Nucleus accumbens (tissue), 56 donors: ENCODE data around the gene PITPNC1.
"Not testable (repeated sequence)": the region's sequence is repeated elsewhere in the genome, so short reads cannot be mapped to it uniquely, and the experiment has no call there.

Experiments
- DNase-seq, 56 donors: peaks; one replicate each; lab custom pipeline; 2025; lab: John Stamatoyannopoulos, UW

PITPNC1 gene

DNA sequence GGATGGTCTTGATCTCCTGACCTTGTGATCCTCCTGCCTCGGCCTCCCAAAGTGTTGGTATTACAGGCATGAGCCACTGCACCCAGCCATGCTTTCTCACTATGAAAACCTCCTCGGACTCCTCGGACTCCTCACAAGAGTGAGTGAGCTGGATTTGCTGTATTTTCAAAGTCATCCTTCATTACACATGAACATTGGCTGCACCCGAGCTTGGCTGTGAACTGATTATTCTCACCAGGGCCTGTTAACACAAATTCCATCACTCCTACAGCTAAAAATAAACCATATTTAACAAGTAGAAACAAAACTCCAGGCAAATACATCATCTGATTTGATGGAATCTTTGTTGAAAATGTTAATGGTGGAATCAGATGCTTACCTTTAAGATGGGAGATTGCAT is 50.3 kb downstream of the PITPNC1 start:
- no peak for DNase-seq

DNA sequence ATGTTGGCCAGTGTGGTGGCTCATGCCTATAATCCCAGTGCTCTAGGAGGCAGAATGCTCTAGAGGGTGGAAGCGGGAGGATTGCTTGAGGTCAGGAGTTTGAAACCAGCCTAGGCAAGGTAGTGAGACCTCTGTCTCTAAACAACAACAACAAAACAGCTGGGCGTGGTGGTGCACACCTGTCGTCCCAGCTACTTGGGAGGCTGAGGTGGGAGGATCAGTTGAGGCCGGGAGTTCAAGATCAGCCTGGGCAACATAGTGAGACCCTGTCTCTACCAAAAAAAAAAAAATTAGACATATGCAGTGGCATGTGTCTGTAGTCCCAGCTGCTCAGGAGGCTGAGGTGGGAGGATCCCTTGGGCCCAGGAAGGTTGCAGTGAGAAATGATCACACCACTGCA is 53.4 kb downstream of the PITPNC1 start:
- not testable (repeated sequence) for DNase-seq

DNA sequence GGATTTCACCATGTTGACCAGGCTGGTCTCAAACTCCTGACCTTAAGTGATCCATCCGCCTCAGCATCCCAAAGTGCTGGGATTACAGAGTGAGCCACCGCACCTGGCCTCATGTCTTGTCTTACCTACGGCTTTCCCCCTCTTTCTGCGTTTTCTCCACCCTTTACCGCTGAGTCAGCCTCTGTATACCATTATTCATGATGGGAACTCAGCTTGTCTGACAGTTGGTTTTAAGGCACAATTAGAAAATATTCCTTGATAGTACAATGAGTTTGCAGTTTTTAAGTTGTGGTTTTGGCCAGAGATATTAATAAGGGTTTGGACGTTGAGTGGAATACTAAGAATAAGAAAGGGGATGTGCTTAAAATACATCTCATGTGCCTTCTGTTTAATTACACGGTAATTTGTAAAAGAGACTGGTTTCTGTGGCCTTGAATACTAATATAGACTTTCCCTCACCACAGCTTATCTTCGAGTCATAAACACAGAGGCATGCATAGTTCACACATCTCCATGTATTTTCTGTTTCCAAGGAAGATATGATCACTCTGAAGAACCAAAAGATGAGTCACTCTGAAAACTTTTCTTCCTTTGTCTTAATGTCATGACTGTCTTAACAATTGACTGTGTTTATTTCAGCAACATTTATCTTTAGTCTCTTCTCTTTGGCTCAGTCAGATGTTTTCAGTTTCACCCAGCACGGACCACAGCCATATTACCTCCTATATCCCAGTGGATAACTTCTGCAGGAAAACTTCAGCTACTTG is 54.4 kb downstream of the PITPNC1 start:
- no peak for DNase-seq

DNA sequence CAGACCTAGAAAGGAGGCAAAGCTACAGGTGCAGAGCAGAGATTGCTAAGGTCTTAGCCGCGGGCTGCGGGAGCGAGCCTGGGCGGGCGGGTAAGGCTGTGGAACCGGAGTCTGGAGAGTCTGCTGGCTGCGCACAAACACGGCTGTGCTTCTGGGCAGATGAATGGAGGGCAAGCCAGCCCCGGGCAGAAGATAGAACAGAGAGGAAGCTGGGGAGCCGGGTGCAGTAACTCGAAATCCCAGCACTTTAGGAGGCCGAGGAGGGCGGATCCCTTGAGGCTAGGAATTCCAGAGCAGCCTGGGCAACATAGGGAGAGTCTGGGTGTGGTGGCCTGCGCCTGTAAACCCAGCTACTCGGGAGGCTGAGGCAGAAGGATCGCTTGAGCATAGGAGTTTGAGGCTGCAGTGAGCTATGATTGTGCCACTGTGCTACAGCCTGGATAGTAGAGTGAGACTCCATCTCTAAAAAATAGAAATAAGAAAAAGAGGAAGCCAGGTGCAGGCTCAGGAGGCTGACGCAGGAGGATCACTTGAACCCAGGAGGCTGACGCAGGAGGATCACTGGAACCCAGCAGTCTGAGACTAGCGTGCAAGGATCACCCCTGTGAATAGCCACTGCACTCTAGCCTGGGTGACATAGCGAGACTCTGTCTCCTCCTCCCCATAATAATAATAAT is 56.3 kb downstream of the PITPNC1 start:
- no peak for DNase-seq

DNA sequence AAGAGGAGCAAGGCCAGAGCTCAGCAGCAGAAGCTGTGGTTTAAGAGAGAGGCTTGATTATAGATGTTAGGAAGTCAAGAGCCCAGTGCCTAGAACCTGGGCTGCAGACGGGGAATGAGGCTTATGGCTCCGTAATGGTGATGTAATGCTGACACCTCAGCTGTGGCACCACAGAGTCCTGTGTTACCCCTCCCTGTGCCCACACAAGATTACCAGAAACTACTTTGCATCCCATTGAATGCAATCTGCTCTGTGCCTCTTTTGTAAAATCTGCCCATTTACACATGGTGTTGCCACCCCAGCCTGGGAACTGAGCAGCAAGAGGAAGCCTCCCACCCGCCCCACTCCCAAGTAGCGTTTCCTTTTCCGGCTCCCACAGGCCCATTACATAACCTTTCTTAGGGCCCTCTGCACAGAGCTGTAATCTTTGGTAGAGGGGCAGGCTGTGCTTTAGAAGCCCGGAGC is 57.0 kb downstream of the PITPNC1 start:
- peak in 5 of 56 donors; percentile 1 to 30 (median 6) for DNase-seq

DNA sequence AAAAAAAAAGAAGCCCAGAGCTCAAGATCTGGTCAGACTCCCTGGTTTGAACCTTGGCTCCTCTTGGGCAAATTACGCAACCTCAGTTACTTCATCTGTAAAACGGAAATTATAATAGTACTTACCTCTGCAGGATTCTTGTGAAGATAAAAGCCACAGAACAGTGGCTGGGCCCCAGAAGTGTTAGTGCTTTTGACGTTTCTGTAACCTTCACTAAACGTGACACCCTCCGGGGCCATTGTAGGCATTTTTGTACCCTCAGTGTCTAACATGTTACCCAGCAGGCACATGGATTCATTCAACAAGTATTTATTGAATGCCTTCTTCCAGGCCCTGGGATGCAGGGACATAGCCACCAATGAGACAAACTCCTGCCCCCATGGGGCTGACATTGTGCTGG is 58.0 kb downstream of the PITPNC1 start:
- DNase-seq = no peak

DNA sequence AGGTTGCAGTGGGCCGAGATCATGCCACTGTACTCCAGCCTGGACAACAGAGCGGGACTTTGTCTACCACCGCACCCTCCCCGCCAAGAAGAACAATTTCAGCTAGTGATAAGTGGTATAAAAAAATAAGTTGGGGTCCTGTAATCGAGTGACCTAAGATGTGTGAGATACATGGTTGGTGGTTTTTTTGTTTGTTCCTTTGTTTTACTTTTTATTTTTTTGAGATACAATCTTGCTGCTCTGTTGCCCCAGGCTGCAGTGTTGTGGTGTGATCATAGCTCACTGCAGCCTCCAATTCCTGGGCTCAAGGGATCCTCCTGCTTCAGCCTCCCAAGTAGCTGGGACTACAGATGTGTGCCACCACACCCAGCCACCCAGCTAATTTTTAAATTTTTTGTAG is 58.7 kb downstream of the PITPNC1 start:
- no peak for DNase-seq

DNA sequence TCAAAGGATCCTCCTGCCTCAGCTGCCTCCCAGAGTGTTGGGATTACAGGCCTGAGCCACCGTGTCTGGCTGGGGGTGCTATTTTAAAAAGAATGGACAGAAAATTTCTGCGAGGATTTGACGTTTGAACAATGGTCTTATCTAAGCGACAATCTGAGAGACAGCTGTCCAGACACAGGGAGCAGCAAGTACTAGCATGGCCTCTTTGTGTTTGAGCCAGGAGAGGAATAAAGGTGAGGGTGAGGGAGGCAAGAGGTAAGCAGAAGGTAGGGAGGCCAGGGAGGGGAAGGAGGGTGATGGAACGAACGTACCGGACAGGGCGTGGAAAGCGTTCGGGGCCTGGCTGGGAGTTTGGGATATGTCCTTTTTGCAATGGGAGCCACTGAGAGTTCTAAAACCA is 59.2 kb downstream of the PITPNC1 start:
- DNase-seq = no peak

DNA sequence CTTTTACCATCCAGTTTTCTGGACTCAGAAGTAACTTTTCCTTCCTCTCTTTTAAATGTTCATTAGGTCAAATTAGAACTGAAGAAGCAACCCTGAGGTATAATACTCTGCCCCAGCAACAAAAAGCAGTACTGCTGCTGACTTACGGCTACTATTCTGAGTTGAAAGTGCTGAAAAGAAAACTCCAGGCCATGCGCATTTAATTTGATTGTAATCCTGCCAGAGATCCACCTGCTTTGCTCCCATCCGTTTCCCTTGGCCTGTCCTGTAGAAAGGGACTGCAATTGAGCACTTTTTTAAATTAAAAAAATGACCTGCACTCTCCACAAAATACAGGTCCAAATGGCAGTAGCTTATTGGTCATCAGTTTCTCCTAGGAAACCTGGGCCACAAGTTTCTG is 61.6 kb downstream of the PITPNC1 start:
- DNase-seq = no peak

DNA sequence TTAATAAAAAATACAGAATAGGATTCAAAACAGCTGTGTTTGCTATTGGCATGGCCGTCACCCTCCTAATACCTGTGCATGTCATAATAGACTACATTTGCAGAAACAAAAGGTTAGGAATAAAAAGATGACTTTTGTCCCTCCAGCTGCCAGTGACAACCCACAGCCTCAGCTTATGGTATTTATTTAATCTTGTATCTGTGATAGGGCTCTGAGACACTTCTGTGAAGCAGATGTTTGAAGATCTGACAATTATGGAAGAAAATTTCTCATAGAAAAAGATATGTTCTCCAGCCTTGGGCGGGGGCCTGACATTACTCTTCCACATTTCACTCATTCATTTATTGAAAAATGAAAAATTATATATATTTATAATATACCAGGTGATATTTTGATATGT is 62.2 kb downstream of the PITPNC1 start:
- no peak for DNase-seq

DNA sequence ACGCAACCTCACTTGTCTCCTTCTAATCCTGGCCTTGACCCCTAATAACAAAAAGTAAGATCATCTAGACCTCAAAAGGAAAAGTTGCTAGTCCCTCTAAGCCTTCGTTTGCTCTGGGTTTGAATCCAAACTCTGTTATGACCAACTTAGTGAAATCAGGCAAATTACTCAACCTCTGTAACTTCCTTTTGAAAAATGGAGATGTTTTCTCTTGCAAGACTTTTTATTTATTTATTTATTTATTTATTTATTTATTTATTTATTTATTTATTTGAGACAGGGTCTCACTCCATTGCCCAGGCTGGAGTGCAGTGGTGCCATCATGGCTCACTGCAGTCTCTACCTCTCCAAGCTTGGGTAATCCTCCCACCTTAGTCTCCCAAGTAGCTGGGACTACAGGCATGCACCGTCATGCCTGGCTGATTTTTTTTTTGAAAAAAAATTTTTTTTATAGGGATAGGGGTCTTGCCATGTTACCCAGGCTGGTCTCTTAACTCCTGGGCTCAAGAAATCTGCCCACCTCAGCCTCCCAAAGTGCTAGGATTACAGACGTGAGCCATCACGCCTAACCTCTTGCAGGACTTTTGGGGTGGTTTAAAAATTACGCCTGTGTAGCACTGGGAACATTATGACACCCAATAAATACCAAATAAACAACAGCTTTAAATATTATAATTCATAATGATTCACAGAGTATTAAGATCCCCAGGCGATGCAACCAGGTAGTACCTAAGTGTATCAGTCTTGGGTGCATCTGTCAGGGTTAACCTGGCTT is 63.4 kb downstream of the PITPNC1 start:
- DNase-seq = no peak

DNA sequence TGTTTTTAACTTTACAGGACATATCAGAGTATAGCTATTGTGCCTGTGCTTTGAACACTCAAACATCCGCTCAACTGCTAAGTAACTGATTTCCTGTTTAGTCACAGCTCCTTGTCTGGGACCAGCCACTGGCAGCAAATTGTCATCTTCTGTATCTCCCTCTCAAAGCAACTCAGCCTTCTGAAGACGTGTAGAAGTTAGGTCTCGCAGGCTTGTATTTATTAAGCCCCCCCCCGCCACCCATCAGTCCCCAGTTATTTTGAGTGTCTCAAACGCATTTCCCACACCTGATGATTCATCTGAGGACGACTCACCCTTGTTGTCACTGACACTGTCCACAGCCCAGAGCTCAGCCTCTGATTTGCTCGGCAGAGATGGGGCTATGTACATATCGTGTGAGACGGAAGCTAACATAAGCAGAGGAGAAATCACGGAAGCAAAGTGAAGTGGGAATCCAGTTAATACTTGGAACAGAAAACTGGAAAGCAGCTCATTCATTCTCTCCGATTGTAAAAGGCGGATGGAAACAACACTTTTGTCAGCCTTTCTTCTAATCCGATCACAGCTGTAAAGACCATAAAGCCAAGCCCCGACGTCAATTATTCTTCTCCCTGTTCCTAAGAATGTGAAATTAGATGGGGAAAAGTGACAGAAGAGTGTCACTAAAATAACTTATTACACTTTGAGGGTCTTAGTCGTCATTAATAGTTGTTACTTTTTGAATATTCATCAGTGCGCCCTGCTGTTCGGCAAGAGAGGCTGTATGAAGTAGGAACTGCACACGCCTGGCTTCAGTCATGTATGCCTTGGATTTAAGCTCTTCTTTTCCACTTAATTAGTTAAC is 64.2 kb downstream of the PITPNC1 start:
- peak in 2 of 56 donors; percentile 15 to 55 for DNase-seq

DNA sequence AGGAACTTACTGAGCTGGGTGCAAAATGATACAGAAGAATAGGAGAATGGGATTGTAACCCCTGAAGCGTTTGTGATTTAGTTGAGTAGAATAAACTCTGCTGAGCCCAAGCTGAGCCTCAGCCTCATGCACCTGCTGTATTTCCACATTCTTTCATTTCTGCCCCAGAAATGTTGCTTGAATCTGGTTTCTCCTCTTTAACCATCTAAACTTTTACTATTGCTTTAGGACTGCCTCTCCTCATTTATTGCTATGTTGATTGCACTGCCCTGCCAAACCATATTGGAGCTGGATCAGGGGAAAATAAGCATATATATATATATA is 64.8 kb downstream of the PITPNC1 start:
- DNase-seq = no peak

DNA sequence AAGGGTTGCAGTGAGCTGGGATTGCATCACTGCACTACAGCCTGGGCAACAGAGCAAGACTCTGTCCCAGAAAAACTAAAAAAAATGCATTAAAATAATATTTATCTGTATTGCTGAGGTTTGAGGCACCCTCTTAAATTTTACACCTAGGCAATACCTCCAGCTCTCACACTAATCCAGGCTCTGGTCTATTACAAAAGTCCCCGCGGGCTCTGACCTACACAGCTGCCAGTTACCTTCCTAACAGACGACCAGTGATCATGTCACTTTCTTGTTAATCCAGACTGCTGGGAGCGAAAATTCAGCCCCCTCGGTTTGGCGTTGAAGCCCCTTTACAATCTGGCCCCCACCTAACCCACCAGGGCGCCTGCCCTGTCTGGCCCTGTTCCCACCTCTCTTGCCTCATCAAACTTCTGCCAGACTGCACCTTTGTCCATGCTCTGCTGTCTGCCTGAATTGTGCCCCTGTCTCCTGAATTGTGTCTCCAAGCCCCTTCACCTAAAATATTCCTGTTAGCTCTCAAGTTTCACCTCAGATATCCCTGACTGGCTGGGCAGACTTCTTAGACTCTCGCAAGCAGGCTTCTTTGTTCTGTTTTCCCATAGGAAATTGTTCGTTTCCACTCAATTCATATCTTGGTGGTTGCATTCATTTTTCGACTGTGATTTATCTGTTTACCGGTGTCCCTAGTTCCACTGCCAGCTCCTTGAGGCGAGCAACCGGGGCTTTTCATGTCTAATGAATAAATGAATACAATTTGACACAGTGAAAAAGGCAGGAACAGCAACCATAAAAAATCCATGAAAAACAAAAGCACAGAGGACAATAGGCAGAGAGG is 65.9 kb downstream of the PITPNC1 start:
- no peak for DNase-seq

DNA sequence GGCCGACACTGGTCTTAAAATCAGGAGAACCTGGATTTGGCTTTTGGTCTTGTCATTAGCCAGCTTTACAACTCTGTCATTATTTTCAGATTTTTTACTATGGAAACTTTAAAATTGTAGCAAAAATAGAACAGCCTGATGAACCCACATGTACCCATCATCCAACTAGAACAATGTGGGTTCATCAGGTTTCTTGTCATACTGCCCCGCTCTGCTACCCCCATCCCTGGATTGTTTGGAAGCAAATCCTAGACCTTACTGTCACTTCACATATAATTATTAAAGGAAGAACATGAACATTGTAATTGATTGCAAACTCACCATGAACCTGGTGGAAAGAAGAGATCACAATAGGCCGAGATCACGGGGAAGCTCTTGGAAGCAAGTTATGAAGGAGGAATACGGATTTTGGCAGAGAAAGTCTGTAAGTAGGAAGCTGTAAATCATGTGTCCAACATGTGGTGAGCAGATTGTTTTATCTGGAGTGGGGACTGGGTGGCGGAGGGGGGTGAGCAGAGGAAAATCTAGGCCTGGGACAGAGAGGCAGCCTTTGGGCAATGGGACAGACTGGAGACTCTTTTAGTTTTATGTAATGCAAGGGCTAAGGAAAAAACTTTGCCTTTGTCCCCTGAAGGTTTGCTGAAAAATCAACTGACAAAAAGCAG is 67.0 kb downstream of the PITPNC1 start:
- DNase-seq = no peak

DNA sequence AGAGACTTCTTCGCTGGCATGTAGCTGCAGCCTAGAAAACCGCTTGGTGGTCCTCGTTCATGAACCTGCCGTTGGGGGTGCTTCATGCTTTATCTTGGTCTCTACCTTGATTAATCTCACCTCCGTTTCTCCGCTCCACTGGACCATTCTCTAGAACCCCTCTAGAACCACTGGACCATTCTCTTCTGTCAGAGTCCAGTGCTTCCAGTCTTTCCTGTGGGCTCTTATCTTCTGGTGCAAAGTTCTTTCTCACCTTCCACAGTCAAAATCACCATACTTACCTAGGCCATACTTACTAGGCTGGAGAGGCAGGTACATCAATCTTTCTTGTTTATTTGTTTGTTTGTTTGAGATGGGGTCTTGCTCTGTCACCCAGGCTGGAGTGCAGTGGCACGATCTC is 71.4 kb downstream of the PITPNC1 start:
- DNase-seq = no peak

DNA sequence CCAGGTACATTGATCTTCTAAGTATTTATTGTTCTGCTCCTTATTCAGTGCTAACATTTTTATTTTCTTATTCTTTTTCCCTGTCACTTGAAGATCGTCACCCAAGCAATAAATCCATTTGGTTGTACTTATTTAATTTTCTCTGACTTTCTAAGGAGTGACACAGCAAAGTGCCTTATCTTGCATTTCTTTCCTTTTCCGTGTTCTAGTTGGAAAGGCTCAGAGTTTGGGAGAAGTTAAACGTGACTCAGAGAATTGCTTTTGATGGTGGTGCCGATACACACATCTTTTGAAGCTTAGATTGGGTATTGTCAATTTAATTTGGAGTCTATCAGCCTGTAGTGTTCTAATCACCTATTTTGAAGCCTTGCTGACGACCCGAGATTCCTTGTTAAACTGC is 72.0 kb downstream of the PITPNC1 start:
- DNase-seq = no peak

DNA sequence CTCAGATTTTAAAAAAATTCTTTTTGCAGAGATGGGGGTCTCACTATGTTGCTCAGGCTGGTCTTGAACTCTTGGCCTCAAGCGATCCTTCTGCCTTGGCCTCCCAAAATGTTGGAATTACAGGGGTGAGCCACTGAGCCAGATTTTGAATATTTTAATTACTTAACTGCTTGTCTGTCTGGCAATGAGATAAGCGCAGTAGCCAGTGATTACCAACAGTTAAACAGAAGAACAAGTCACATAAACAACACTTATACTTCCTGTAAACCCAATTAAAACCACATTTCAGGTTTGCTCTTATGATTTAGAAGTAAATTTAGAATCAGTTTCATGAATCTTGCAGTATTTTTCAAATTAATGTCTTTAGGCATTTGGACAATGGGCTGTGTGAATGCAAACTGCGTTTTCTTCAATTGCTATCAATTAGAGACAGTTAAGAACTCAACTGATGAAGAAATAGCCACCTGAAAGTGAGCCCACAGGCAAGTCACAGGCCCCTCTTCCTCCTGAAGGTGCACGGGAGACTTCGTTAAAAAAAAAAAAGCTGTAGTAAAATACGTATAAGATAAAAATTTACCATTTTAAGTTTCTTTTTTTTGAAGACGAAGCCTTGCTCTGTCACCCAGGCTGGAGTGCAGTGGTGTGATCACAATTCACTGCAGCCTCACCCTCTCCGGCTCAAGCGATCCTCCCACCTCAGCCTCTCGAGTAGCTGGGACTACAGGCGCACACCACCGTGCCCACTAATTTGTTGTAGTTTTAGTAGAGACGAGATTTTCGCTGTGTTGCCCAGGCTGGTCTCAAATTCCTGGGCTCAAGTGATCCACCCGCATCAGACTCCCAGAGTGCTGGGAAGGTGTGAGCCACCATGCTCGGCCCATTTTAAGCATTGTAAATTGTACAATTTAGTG is 73.0 kb downstream of the PITPNC1 start:
- no peak for DNase-seq
